Epithelial cell of prostate (primary cell): ENCODE data around the gene C9.
A peak's percentile ranks its signal among the peaks of the same experiment; 100 is the strongest.
"Not testable (repeated sequence)": the region's sequence is repeated elsewhere in the genome, so short reads cannot be mapped to it uniquely, and the experiment has no call there.

Source experiments
- DNase-seq: peaks from one replicate; pipeline ENCODE4 v3.0.0-alpha.2; 2011; ENCODE audit warnings: low read depth, low spot score
- H3K27ac ChIP-seq: fragments of 450-650 bp; 2 replicates; pipeline ENCODE4 v1.5.1; 2017; ENCODE audit warnings: mild to moderate bottlenecking

Gene C9

GRCh38 chr5:39334296-39334695 lies 30.0 kb downstream of the C9 start:
- not testable (repeated sequence) for DNase-seq, H3K27ac ChIP-seq

GRCh38 chr5:39333104-39333503 lies 31.2 kb downstream of the C9 start:
- no peak for DNase-seq
- no peak overlapping the region for H3K27ac ChIP-seq

GRCh38 chr5:39331861-39332381 lies 32.4 kb downstream of the C9 start:
- DNase-seq = no peak

GRCh38 chr5:39328731-39329130 lies 35.6 kb downstream of the C9 start:
- H3K27ac ChIP-seq = no peak overlapping the region
- DNase-seq = no peak

More at GRCh38 chr5:39331861-39332381, 32.4 kb downstream of the C9 start:
- H3K27ac ChIP-seq = no peak overlapping the region

GRCh38 chr5:39323542-39323941 lies 40.8 kb downstream of the C9 start:
- no peak for DNase-seq
- no peak overlapping the region for H3K27ac ChIP-seq

GRCh38 chr5:39319395-39319794 lies 44.9 kb downstream of the C9 start:
- H3K27ac ChIP-seq = no peak overlapping the region
- DNase-seq = no peak

- not testable (repeated sequence) for DNase-seq, H3K27ac ChIP-seq
These were observed 47.8 kb downstream of the C9 start for GRCh38 chr5:39316464-39316863.

- no peak overlapping the region for H3K27ac ChIP-seq
These were observed 48.3 kb downstream of the C9 start for GRCh38 chr5:39315995-39316394.

GRCh38 chr5:39314591-39314990 lies 49.7 kb downstream of the C9 start:
- no peak overlapping the region for H3K27ac ChIP-seq
- DNase-seq = no peak

More at GRCh38 chr5:39315995-39316394, 48.3 kb downstream of the C9 start:
- no peak for DNase-seq

GRCh38 chr5:39309534-39309933 lies 54.8 kb downstream of the C9 start:
- DNase-seq = no peak
- no peak overlapping the region for H3K27ac ChIP-seq

GRCh38 chr5:39302472-39302871 lies 61.8 kb downstream of the C9 start:
- no peak for DNase-seq
- no peak overlapping the region for H3K27ac ChIP-seq

GRCh38 chr5:39301406-39301805 lies 62.9 kb downstream of the C9 start:
- no peak for DNase-seq
- H3K27ac ChIP-seq = no peak overlapping the region

- no peak overlapping the region for H3K27ac ChIP-seq
- no peak for DNase-seq
These were observed 64.3 kb downstream of the C9 start for GRCh38 chr5:39299962-39300361.

GRCh38 chr5:39294736-39295135 lies 69.6 kb downstream of the C9 start:
- H3K27ac ChIP-seq = no peak overlapping the region
- no peak for DNase-seq

GRCh38 chr5:39284552-39284951 lies 79.7 kb downstream of the C9 start:
- DNase-seq = no peak
- no peak overlapping the region for H3K27ac ChIP-seq

GRCh38 chr5:39283231-39283818 lies 81.0 kb downstream of the C9 start:
- peak; percentile 29 for DNase-seq
- no peak overlapping the region for H3K27ac ChIP-seq

GRCh38 chr5:39282561-39282960 lies 81.7 kb downstream of the C9 start:
- DNase-seq = no peak
- no peak overlapping the region for H3K27ac ChIP-seq

- not testable (repeated sequence) for H3K27ac ChIP-seq, DNase-seq
These were observed 88.4 kb downstream of the C9 start for GRCh38 chr5:39275865-39276264.

- H3K27ac ChIP-seq = no peak overlapping the region
These were observed 89.8 kb downstream of the C9 start for GRCh38 chr5:39274398-39275085.

GRCh38 chr5:39273314-39273954 lies 90.9 kb downstream of the C9 start:
- no peak overlapping the region for H3K27ac ChIP-seq
- DNase-seq = no peak

More at GRCh38 chr5:39274398-39275085, 89.8 kb downstream of the C9 start:
- DNase-seq = no peak

- not testable (repeated sequence) for H3K27ac ChIP-seq, DNase-seq
These were observed 91.4 kb downstream of the C9 start for GRCh38 chr5:39272869-39273231.
